H1 (cell line): ENCODE measurements around the gene TSHR. TPM values are rescaled to one million over a fixed set of nuclear protein-coding genes. Genes with fewer than 3 reads are reported as not detected.

Experiments
- CTCF ChIA-PET: fragments of 300-600 bp; sonication (Branson Sonifier 250); formaldehyde crosslinking; loops from one replicate; lab custom pipeline; 2021; ENCODE audit not compliant: partially characterized antibody; lab: Charles Lee
- POLR2A ChIA-PET: fragments of 300-600 bp; sonication (Branson Sonifier 250); formaldehyde crosslinking; loops from one replicate; lab custom pipeline; 2021; ENCODE audit warnings: inconsistent platforms; ENCODE audit not compliant: partially characterized antibody; lab: Charles Lee
- DNase-seq, 2 experiments: peaks; one replicate each; pipeline versions ENCODE4 v3.0.0 to v3.0.0-alpha.2; 2010 to 2022; ENCODE audit warnings: low spot score in 2 of 2, low read depth in 1 of 2, mixed read lengths in 1 of 2
- FAIRE-seq: peaks from 2 replicates; lab custom pipeline; 2011; peaks lifted over from hg19 to GRCh38; lab: Jason Lieb, UNC
- H2AFZ ChIP-seq: 2 replicates; pipeline ENCODE4 v1.8.1; 2012; ENCODE audit warnings: low read length, inconsistent platforms
- H2AK5ac ChIP-seq: 2 replicates; pipeline ENCODE4 v1.6.1; 2013; ENCODE audit warnings: low read depth, low read length
- H2BK120ac ChIP-seq: replicated peaks from 2 replicates; pipeline ENCODE3; 2013; ENCODE audit warnings: low read depth, low read length, inconsistent platforms
- H2BK12ac ChIP-seq: 2 replicates; pipeline ENCODE4 v1.6.1; 2013; ENCODE audit warnings: low read depth, low read length
- H2BK15ac ChIP-seq: 2 replicates; pipeline ENCODE4 v1.6.1; 2013; ENCODE audit warnings: low read length
- H2BK20ac ChIP-seq: 2 replicates; pipeline ENCODE4 v1.6.1; 2013; ENCODE audit warnings: low read length
- H2BK5ac ChIP-seq: 2 replicates; pipeline ENCODE4 v1.6.1; 2013; ENCODE audit warnings: low read depth, low read length
- H3K14ac ChIP-seq: 2 replicates; pipeline ENCODE4 v1.6.1; 2013; ENCODE audit warnings: inconsistent platforms; ENCODE audit not compliant: insufficient read length
- H3K18ac ChIP-seq: 2 replicates; pipeline ENCODE4 v1.6.1; 2013; ENCODE audit warnings: low read length; ENCODE audit errors: extremely low read depth
- H3K23ac ChIP-seq: 2 replicates; pipeline ENCODE4 v1.6.1; 2013; ENCODE audit warnings: inconsistent platforms; ENCODE audit not compliant: insufficient read length
- H3K23me2 ChIP-seq: 2 replicates; pipeline ENCODE4 v1.6.1; 2013; ENCODE audit warnings: low read depth, low read length
- H3K27ac ChIP-seq: 2 replicates; pipeline ENCODE4 v1.6.1; 2011; ENCODE audit warnings: low read depth, low read length, inconsistent platforms
- H3K27me3 ChIP-seq, 4 experiments: replicated peaks in 1 of 4; 1 replicate in 1 of 4; 2 replicates in 3 of 4; pipeline versions ENCODE4 v1.6.1 to v1.8.1; 2011 to 2013; ENCODE audit warnings: low read length in 3 of 4, mild to moderate bottlenecking in 3 of 4, inconsistent platforms in 2 of 4, mixed read lengths in 2 of 4, moderate library complexity in 1 of 4; ENCODE audit not compliant: control insufficient read depth in 3 of 4, insufficient read depth in 3 of 4; ENCODE audit errors: extremely low read depth in 1 of 4
- H3K36me3 ChIP-seq, 4 experiments: 2 replicates each; pipeline versions ENCODE4 v1.6.1 to v1.8.1; 2011 to 2013; ENCODE audit warnings: mild to moderate bottlenecking in 4 of 4, low read length in 3 of 4, moderate library complexity in 2 of 4, control low read depth in 1 of 4, inconsistent platforms in 1 of 4; ENCODE audit not compliant: insufficient read depth in 4 of 4, control insufficient read depth in 2 of 4
- H3K4ac ChIP-seq: replicated peaks from 2 replicates; pipeline ENCODE3; 2013; ENCODE audit warnings: low read length, low read depth, mixed read lengths, inconsistent platforms; ENCODE audit not compliant: insufficient read length
- H3K4me1 ChIP-seq, 4 experiments: replicated peaks in 1 of 4; 1 replicate in 1 of 4; 2 replicates in 3 of 4; pipeline versions ENCODE4 v1.6.1 to v1.8.1; 2011 to 2013; ENCODE audit warnings: low read length in 3 of 4, inconsistent platforms in 2 of 4, mixed read lengths in 1 of 4; ENCODE audit not compliant: insufficient read depth in 4 of 4, control insufficient read depth in 3 of 4
- H3K4me2 ChIP-seq, 2 experiments: 2 replicates each; pipeline versions ENCODE4 v1.6.1 to v1.8.1; 2011 to 2013; ENCODE audit warnings: low read depth in 2 of 2, low read length in 2 of 2, control low read depth in 1 of 2, inconsistent platforms in 1 of 2, mild to moderate bottlenecking in 1 of 2; ENCODE audit not compliant: insufficient read depth in 1 of 2
- H3K4me3 ChIP-seq, 4 experiments: fragments of 200-600, 300-600 bp in 1 of 4; sonication (generic), shearing (Covaris generic), sonication (Bioruptor Twin) in 1 of 4; 2 replicates each; pipeline versions ENCODE4 v1.5.1 to v1.8.1; 2011 to 2016; ENCODE audit warnings: low read length in 4 of 4, low read depth in 3 of 4, control low read depth in 2 of 4, inconsistent platforms in 2 of 4, mild to moderate bottlenecking in 2 of 4, mixed read lengths in 1 of 4, moderate library complexity in 1 of 4; ENCODE audit not compliant: insufficient read depth in 2 of 4; ENCODE audit errors: extremely low read depth in 1 of 4
- H3K56ac ChIP-seq: replicated peaks from 2 replicates; pipeline ENCODE3; 2013; ENCODE audit warnings: low read depth, mild to moderate bottlenecking, mixed read lengths, low read length, inconsistent platforms; ENCODE audit not compliant: insufficient read length
- H3K79me1 ChIP-seq: 2 replicates; pipeline ENCODE4 v1.6.1; 2013; ENCODE audit warnings: low read depth, low read length, control low read depth
- H3K79me2 ChIP-seq, 2 experiments: 2 replicates each; pipeline versions ENCODE4 v1.6.1 to v1.8.1; 2012 to 2013; ENCODE audit warnings: low read length in 2 of 2, mild to moderate bottlenecking in 2 of 2, inconsistent platforms in 1 of 2; ENCODE audit not compliant: insufficient read depth in 2 of 2, control insufficient read depth in 1 of 2
- H3K9ac ChIP-seq, 4 experiments: replicated peaks in 1 of 4; 1 replicate in 1 of 4; 2 replicates in 3 of 4; pipeline versions ENCODE4 v1.6.1 to v1.8.1; 2011 to 2013; ENCODE audit warnings: low read depth in 3 of 4, low read length in 3 of 4, control low read depth in 2 of 4, mild to moderate bottlenecking in 2 of 4, moderate library complexity in 2 of 4, inconsistent platforms in 1 of 4; ENCODE audit errors: extremely low read depth in 1 of 4
- H3K9me3 ChIP-seq, 2 experiments: 2 replicates each; pipeline versions ENCODE4 v1.6.1 to v1.8.1; 2012 to 2013; ENCODE audit warnings: mild to moderate bottlenecking in 2 of 2, moderate library complexity in 2 of 2, control low read depth in 1 of 2, inconsistent platforms in 1 of 2, low read depth in 1 of 2, low read length in 1 of 2, mixed read lengths in 1 of 2; ENCODE audit not compliant: insufficient read depth in 2 of 2
- H4K20me1 ChIP-seq, 2 experiments: replicated peaks in 1 of 2; 2 replicates each; pipeline versions ENCODE3 to v1.8.1; 2011 to 2013; ENCODE audit warnings: inconsistent platforms in 2 of 2, low read length in 2 of 2, mild to moderate bottlenecking in 1 of 2; ENCODE audit not compliant: insufficient read depth in 2 of 2, control insufficient read depth in 1 of 2
- H4K5ac ChIP-seq: 2 replicates; pipeline ENCODE4 v1.6.1; 2013; ENCODE audit warnings: low read length, low read depth, mixed read lengths, inconsistent platforms; ENCODE audit not compliant: insufficient read length
- H4K8ac ChIP-seq: 2 replicates; pipeline ENCODE4 v1.8.0; 2013; ENCODE audit warnings: mild to moderate bottlenecking, moderate library complexity, low read length, inconsistent platforms; ENCODE audit not compliant: insufficient read depth; ENCODE audit errors: extremely low read depth
- H4K91ac ChIP-seq: replicated peaks from 2 replicates; pipeline ENCODE3; 2013; ENCODE audit warnings: low read length, mixed read lengths, inconsistent platforms; ENCODE audit not compliant: insufficient read length
- BCL11A ChIP-seq, 2 experiments: IDR thresholded peaks; one replicate each; pipeline ENCODE4 v1.6.1; 2011; ENCODE audit warnings: low read depth in 2 of 2, low read length in 2 of 2, mild to moderate bottlenecking in 2 of 2
- EP300 ChIP-seq, 2 experiments: IDR thresholded peaks; 1 replicate in 1 of 2; 2 replicates in 1 of 2; pipeline ENCODE4 v1.6.1; 2011 to 2012; ENCODE audit warnings: low read depth in 2 of 2, low read length in 2 of 2, mild to moderate bottlenecking in 2 of 2, borderline replicate concordance in 1 of 2, inconsistent platforms in 1 of 2, moderate library complexity in 1 of 2
- SIN3A ChIP-seq, 2 experiments: IDR thresholded peaks in 1 of 2; conservative IDR thresholded peaks in 1 of 2; 2 replicates each; pipeline ENCODE4 v1.6.1; 2011 to 2012; ENCODE audit warnings: low read length in 2 of 2, improper control_type of control experiment in 1 of 2, low read depth in 1 of 2, mild to moderate bottlenecking in 1 of 2
- SRF ChIP-seq: IDR thresholded peaks from 2 replicates; pipeline ENCODE4 v1.6.1; 2011; ENCODE audit warnings: mild to moderate bottlenecking, low read depth, low read length, moderate library complexity
- SUZ12 ChIP-seq: fragments of 200-600 bp; sonication (generic); IDR thresholded peaks from 2 replicates; pipeline ENCODE4 v1.6.1; 2012; ENCODE audit warnings: mild to moderate bottlenecking, inconsistent platforms, low read length, moderate library complexity, mixed read lengths
- TAF7 ChIP-seq: optimal IDR thresholded peaks from 2 replicates; pipeline ENCODE3; 2011; ENCODE audit warnings: low read depth, mild to moderate bottlenecking, inconsistent platforms, low read length, moderate library complexity, borderline replicate concordance
- WGBS, 2 experiments: shearing (Covaris generic) in 1 of 2; methylation state at CpG; one replicate each; pipeline versions ENCODE4 v1.1.6 to v1.1.7; 2013 to 2015; ENCODE audit warnings: low lambda C conversion rate in 2 of 2, mixed read lengths in 2 of 2, inconsistent platforms in 1 of 2, low coverage in 1 of 2, missing lambda C conversion rate in 1 of 2; ENCODE audit not compliant: insufficient replicate concordance in 2 of 2, insufficient coverage in 1 of 2, insufficient read length in 1 of 2; ENCODE audit errors: extremely low coverage in 1 of 2, missing lambda C conversion rate in 1 of 2; 5-methylcytosine and 5-hydroxymethylcytosine counted together
- polyA plus RNA-seq, 7 experiments: library from polyadenylated mRNA; depleted of rRNA in 3 of 7; stranded (reverse) in 5 of 7; unstranded in 2 of 7; fragments of >200 nt in 5 of 7; fragments of 200-250 nt in 2 of 7; gene quantifications; 1 replicate in 5 of 7; 2 replicates in 1 of 7; 4 replicates in 1 of 7; pipeline versions ENCODE4 v1.2.1 to v1.2.3, GENCODE V29; 2011 to 2013; ENCODE audit warnings: missing spikeins in 2 of 7, mixed read lengths in 2 of 7
- total RNA-seq: library from RNA; stranded (reverse); fragmentation: NEBNext Ultra II Directional; extraction: Animal tissue kit (Norgen Biotek cat#: 25700); gene quantifications from 2 replicates; pipeline ENCODE4 v1.2.1, GENCODE V29; 2021
- TF ChIP-seq, protein P1 (sequence below): IDR thresholded peaks from 2 replicates; pipeline ENCODE4 v1.6.1; 2011; ENCODE audit warnings: low read depth, mild to moderate bottlenecking, low read length; ENCODE audit not compliant: insufficient read depth
- TF ChIP-seq, protein P2 (sequence below): IDR thresholded peaks from 2 replicates; pipeline ENCODE4 v1.6.1; 2012; ENCODE audit warnings: inconsistent platforms
- TF ChIP-seq, protein P3 (sequence below): IDR thresholded peaks from 2 replicates; pipeline ENCODE4 v1.6.1; 2012; ENCODE audit warnings: low read length, inconsistent platforms

TSHR gene
- total and polyA plus RNA-seq, 2 of the 8 experiments (the other 6 are each of a cell fraction or from before 2014, with no cell fraction given): 0.27 TPM; not detected in 1

DNA sequence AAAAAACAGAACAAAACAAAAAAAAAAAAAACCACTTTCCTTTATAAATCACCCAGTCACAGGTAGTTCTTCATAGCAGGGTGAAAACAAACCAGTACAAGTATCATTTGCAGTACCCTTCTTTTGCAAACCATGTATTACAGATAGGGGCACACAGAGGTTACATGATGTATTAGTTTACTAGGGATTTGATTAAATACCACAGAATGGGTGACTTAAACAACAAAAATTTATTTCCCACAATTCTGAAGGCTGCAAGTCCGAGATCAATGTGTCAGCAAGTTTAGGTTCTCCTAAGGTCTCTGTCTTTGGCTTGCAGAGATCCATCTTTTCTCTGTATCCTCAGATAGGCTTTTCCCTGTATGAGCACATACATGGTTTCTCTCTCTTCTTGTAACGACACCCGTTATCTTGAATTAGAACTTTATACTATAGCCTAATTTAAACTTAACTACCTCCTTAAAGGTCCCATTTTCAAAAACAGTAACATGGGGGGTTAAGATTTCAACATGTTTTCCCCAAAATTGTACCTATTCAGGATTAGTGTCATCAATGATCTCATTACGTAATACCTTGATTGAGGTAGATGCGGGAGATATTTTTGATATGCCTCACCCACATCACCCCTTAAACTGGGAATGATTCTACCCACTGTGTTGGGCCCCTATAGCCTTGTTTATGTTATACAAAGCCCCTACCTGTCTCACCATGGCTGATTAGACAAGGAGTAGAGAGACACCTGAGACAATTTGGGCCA, 10.4 kb upstream of the TSHR start:
- Histone ChIP-seq H4K8ac (no peak overlapping the region), H2BK15ac (no peak overlapping the region), H3K9me3 (no peaks in the 10 kb centered on the region), H2BK120ac (no peak overlapping the region), H2BK20ac (no peak overlapping the region), H3K56ac (no peak overlapping the region), H3K14ac (no peak overlapping the region), H3K79me1 (no peaks in the 10 kb centered on the region), H3K27ac (no peak overlapping the region), H4K91ac (no peak overlapping the region), H4K5ac (no peak overlapping the region), H3K4me1 (no peaks in the 10 kb centered on the region; a peak in 1 of 7 replicates), H3K27me3 (no peaks in the 10 kb centered on the region), H3K4me2 (no peak overlapping the region), H3K79me2 (peaks cover 0 to 8% of the 10 kb centered on the region in 2 experiments; a peak in 3 of 4 replicates), H2AK5ac (no peak overlapping the region), H3K23ac (no peak overlapping the region), H4K20me1 (no peaks in the 10 kb centered on the region), H3K4me3 (no peak overlapping the region), H3K36me3 (no peaks in the 10 kb centered on the region), H3K18ac (no peak overlapping the region), H2BK5ac (no peak overlapping the region), H2BK12ac (no peak overlapping the region), H3K4ac (no peak overlapping the region), H3K9ac (no peak overlapping the region), H3K23me2 (no peaks in the 10 kb centered on the region), H2AFZ (no peak overlapping the region)
- ChIA-PET CTCF (interaction anchor here (1.0 kb wide), 1 partner anchor 520 kb away, joined by 3 read pairs; no protein-coding TSS in a partner anchor), POLR2A (no interaction called here)
- no peak for FAIRE-seq
- WGBS, 2 experiments: 88% methylated on average over 5 of the region's 5 CpGs; no CpG with 5 or more reads in 1 of the 2 experiments
- no peak for DNase-seq
- TF ChIP-seq, protein P1, sequence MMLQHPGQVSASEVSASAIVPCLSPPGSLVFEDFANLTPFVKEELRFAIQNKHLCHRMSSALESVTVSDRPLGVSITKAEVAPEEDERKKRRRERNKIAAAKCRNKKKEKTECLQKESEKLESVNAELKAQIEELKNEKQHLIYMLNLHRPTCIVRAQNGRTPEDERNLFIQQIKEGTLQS: no peak
- TF ChIP-seq, protein P2, sequence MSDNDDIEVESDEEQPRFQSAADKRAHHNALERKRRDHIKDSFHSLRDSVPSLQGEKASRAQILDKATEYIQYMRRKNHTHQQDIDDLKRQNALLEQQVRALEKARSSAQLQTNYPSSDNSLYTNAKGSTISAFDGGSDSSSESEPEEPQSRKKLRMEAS: no peak
- TF ChIP-seq SUZ12 (no peak), SRF (no peak), TAF7 (no peak), SIN3A (conservative IDR thresholded peaks at IDR 0.05 in 1 of 2, IDR thresholded peaks at IDR 0.05 in 1 of 2; ENCODE audit: low read depth in 1 of 2, low read length in 2 of 2) (no peak), BCL11A (IDR thresholded peaks at IDR 0.05; ENCODE audit: low read depth in 2 of 2, low read length in 2 of 2) (no peak), EP300 (IDR thresholded peaks at IDR 0.05; ENCODE audit: borderline replicate concordance in 1 of 2, low read depth in 2 of 2, low read length in 2 of 2) (no peak)
- TF ChIP-seq, protein P3, sequence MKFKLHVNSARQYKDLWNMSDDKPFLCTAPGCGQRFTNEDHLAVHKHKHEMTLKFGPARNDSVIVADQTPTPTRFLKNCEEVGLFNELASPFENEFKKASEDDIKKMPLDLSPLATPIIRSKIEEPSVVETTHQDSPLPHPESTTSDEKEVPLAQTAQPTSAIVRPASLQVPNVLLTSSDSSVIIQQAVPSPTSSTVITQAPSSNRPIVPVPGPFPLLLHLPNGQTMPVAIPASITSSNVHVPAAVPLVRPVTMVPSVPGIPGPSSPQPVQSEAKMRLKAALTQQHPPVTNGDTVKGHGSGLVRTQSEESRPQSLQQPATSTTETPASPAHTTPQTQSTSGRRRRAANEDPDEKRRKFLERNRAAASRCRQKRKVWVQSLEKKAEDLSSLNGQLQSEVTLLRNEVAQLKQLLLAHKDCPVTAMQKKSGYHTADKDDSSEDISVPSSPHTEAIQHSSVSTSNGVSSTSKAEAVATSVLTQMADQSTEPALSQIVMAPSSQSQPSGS: no peak
